RWPE1 (cell line): ENCODE data around the gene MYO7B.
A peak's percentile ranks its signal among the peaks of the same experiment; 100 is the strongest.

Experiments used
- CTCF ChIA-PET: fragments of 350-600 bp; sonication (Branson Sonifier 250); formaldehyde crosslinking; extraction: SDS; loops from one replicate; lab custom pipeline; 2021; lab: Yijun Ruan, JAX
- POLR2A ChIA-PET: fragments of 400-600 bp; formaldehyde crosslinking; extraction: SDS; loops from one replicate; lab custom pipeline; 2020; ENCODE audit warnings: antibody characterized with exemption; ENCODE audit not compliant: low non-redundant PET; lab: Yijun Ruan, JAX
- DNase-seq: peaks from one replicate; pipeline ENCODE4 v3.0.0; 2012; ENCODE audit warnings: low spot score
- H3K27ac ChIP-seq: fragments of 450-650 bp; 2 replicates; pipeline ENCODE4 v1.5.1; 2017
- CTCF ChIP-seq: fragments of 450-650 bp; conservative IDR thresholded peaks from 2 replicates; pipeline ENCODE4 v1.5.1; 2017; ENCODE audit warnings: low read depth, mild to moderate bottlenecking

The MYO7B gene

GRCh38 chr2:127588241-127588640 lies 52.8 kb downstream of the MYO7B start:
- ChIA-PET CTCF (no interaction called here), POLR2A (no interaction called here)
- no peak for DNase-seq
- no peak for TF ChIP-seq CTCF
- no peak overlapping the region for H3K27ac ChIP-seq

- no peak overlapping the region for H3K27ac ChIP-seq
- no peak for TF ChIP-seq CTCF
- no peak for DNase-seq
- ChIA-PET POLR2A (no interaction called here), CTCF (interaction anchor here (0.7 kb wide), 1 partner anchor 88 kb away, joined by 3 read pairs; no protein-coding TSS in a partner anchor)
These were observed 53.9 kb downstream of the MYO7B start for GRCh38 chr2:127589358-127589757.

- H3K27ac ChIP-seq: no peak overlapping the region
- TF ChIP-seq CTCF: no peak
- ChIA-PET POLR2A (no interaction called here), CTCF (interaction anchor here (0.7 to 2.6 kb wide), 2 partner anchors 59 to 88 kb away, joined by 3 to 55 read pairs; no protein-coding TSS in a partner anchor)
- no peak for DNase-seq
These were observed 54.4 kb downstream of the MYO7B start for GRCh38 chr2:127589841-127590240.

- no peak overlapping the region for H3K27ac ChIP-seq
- DNase-seq: no peak
- ChIA-PET CTCF (interaction anchor here (0.5 to 2.6 kb wide), 19 partner anchors 8 to 134 kb away, joined by 3 to 55 read pairs (median 4); partner anchors contain the start of gene LIMS2), POLR2A (no interaction called here)
- no peak for TF ChIP-seq CTCF
These were observed 55.1 kb downstream of the MYO7B start for GRCh38 chr2:127590386-127591190.

GRCh38 chr2:127591221-127591923 lies 55.9 kb downstream of the MYO7B start:
- CTCF ChIA-PET: interaction anchor here (0.5 to 2.6 kb wide), 20 partner anchors 9 to 133 kb away, joined by 3 to 55 read pairs (median 4); partner anchors contain the start of gene LIMS2
- peak; percentile 72 for DNase-seq

More at GRCh38 chr2:127591221-127591923, 55.9 kb downstream of the MYO7B start:
- POLR2A ChIA-PET: no interaction called here
- no peak overlapping the region for H3K27ac ChIP-seq
- peak; percentile 75 for TF ChIP-seq CTCF
